GM12878 (cell line): ENCODE results near the gene KRT71. TPM values are rescaled to one million over a fixed set of nuclear protein-coding genes. Genes with fewer than 3 reads are reported as not detected.

ENCODE experiments used
- ATAC-seq: fragments of 200-7000 bp; cut with Tn5 transposase; 3 replicates; pipeline ENCODE4 v1.9.1; 2020; ENCODE audit warnings: mild to moderate bottlenecking, moderate library complexity
- BruUV-seq: library from RNA; stranded (reverse); fragments of 400-500 nt; replicated peaks from 2 replicates; lab custom pipeline; 2021; lab: Mats Ljungman, UMichigan
- CTCF ChIA-PET: fragments of 300-600 bp; sonication (Branson Sonifier 250); formaldehyde crosslinking; extraction: SDS; loops from one replicate; lab custom pipeline; 2021; ENCODE audit warnings: inconsistent platforms; lab: Yijun Ruan, JAX
- POLR2A ChIA-PET: fragments of 350-600 bp; formaldehyde crosslinking; extraction: SDS; loops from one replicate; lab custom pipeline; 2021; ENCODE audit warnings: inconsistent platforms; lab: Charles Lee
- RAD21 ChIA-PET: fragments of 300-600 bp; sonication (Branson Sonifier 250); formaldehyde crosslinking; loops from one replicate; lab custom pipeline; 2023; ENCODE audit warnings: antibody characterized with exemption; ENCODE audit not compliant: unreplicated experiment; lab: Charles Lee
- SMC1A ChIA-PET: fragments of 300-600 bp; sonication (Branson Sonifier 250); formaldehyde crosslinking; loops from one replicate; lab custom pipeline; 2023; ENCODE audit not compliant: unreplicated experiment, uncharacterized antibody; lab: Charles Lee
- DNase-seq: peaks from one replicate; pipeline ENCODE4 v3.0.0-alpha.2; 2011; ENCODE audit warnings: low read depth, low spot score
- FAIRE-seq: peaks from 3 replicates; lab custom pipeline; 2011; peaks lifted over from hg19 to GRCh38; lab: Jason Lieb, UNC
- H2AFZ ChIP-seq: 2 replicates; pipeline ENCODE4 v1.6.0; 2011; ENCODE audit warnings: low read depth, low read length, control low read depth; ENCODE audit not compliant: control insufficient read depth
- H3K27ac ChIP-seq: 2 replicates; pipeline ENCODE4 v1.5.1; 2011; ENCODE audit warnings: control low read depth; ENCODE audit not compliant: control insufficient read depth, insufficient read depth
- H3K27me3 ChIP-seq, 2 experiments: replicated peaks in 1 of 2; 2 replicates each; pipeline versions ENCODE4 v1.6.0 to v1.6.1; 2011; ENCODE audit warnings: low read length in 1 of 2; ENCODE audit not compliant: control insufficient read depth in 2 of 2, insufficient read depth in 2 of 2
- H3K36me3 ChIP-seq, 2 experiments: 2 replicates each; pipeline ENCODE4 v1.5.1; 2011; ENCODE audit warnings: low read length in 1 of 2; ENCODE audit not compliant: control insufficient read depth in 2 of 2, insufficient read depth in 2 of 2
- H3K4me1 ChIP-seq: 2 replicates; pipeline ENCODE4 v1.6.1; 2011; ENCODE audit warnings: mild to moderate bottlenecking, low read length, moderate library complexity, mixed read lengths; ENCODE audit not compliant: control insufficient read depth, insufficient read depth
- H3K4me2 ChIP-seq: 2 replicates; pipeline ENCODE4 v1.6.0; 2011; ENCODE audit warnings: control low read depth; ENCODE audit not compliant: control insufficient read depth, insufficient read depth
- H3K4me3 ChIP-seq: fragments of 200-600 bp; sonication (generic); 2 replicates; pipeline ENCODE4 v1.5.1; 2016
- H3K79me2 ChIP-seq: 2 replicates; pipeline ENCODE4 v1.6.0; 2011; ENCODE audit warnings: low read length; ENCODE audit not compliant: control insufficient read depth, insufficient read depth
- H3K9ac ChIP-seq: 2 replicates; pipeline ENCODE4 v1.8.0; 2011; ENCODE audit warnings: low read length, control low read depth, mixed read lengths; ENCODE audit not compliant: control insufficient read depth, insufficient read depth
- H3K9me3 ChIP-seq: replicated peaks from 3 replicates; pipeline ENCODE4 v1.5.1; 2011; ENCODE audit warnings: mild to moderate bottlenecking, low read length; ENCODE audit not compliant: control insufficient read depth, insufficient read depth
- H4K20me1 ChIP-seq: 2 replicates; pipeline ENCODE4 v1.6.0; 2011; ENCODE audit not compliant: control insufficient read depth, insufficient read depth
- CHD1 ChIP-seq: IDR thresholded peaks from 2 replicates; pipeline ENCODE4 v1.6.1; 2012; ENCODE audit warnings: low read depth, low read length, improper control_type of control experiment
- DPF2 ChIP-seq: fragments of 450-650 bp; IDR thresholded peaks from 2 replicates; pipeline ENCODE4 v1.6.1; 2017; ENCODE audit warnings: mild to moderate bottlenecking
- EED ChIP-seq: sonication (generic); IDR thresholded peaks from 2 replicates; pipeline ENCODE4 v1.6.1; 2016; ENCODE audit warnings: antibody characterized with exemption, low read depth
- ESRRA ChIP-seq: IDR thresholded peaks from 2 replicates; pipeline ENCODE4 v1.6.1; 2012; ENCODE audit warnings: mild to moderate bottlenecking, low read length, improper control_type of control experiment
- GABPA ChIP-seq: IDR thresholded peaks from 2 replicates; pipeline ENCODE4 v1.6.1; 2014; ENCODE audit warnings: antibody characterized with exemption, low read depth, mild to moderate bottlenecking, inconsistent platforms
- MEF2A ChIP-seq: IDR thresholded peaks from 2 replicates; pipeline ENCODE4 v1.6.1; 2011; ENCODE audit warnings: low read depth, mild to moderate bottlenecking, low read length, moderate library complexity; ENCODE audit not compliant: insufficient read depth
- MEF2B ChIP-seq: fragments of 450-650 bp; IDR thresholded peaks from 2 replicates; pipeline ENCODE4 v1.6.1; 2018; ENCODE audit warnings: mild to moderate bottlenecking, moderate library complexity; ENCODE audit not compliant: partially characterized antibody, poor library complexity, severe bottlenecking
- MTA3 ChIP-seq: IDR thresholded peaks from 2 replicates; pipeline ENCODE4 v1.6.1; 2012; ENCODE audit warnings: low read length, inconsistent platforms, borderline replicate concordance
- PAX8 ChIP-seq: fragments of 450-650 bp; IDR thresholded peaks from 2 replicates; pipeline ENCODE4 v1.6.1; 2017; ENCODE audit warnings: mild to moderate bottlenecking, moderate library complexity
- RELA ChIP-seq: fragments of 450-650 bp; IDR thresholded peaks from 2 replicates; pipeline ENCODE4 v1.8.0; 2014; ENCODE audit warnings: borderline replicate concordance; ENCODE audit not compliant: partially characterized antibody
- SMAD5 ChIP-seq: IDR thresholded peaks from 2 replicates; pipeline ENCODE4 v1.6.1; 2016; ENCODE audit warnings: antibody characterized with exemption, low read depth
- SMC3 ChIP-seq: IDR thresholded peaks from 2 replicates; pipeline ENCODE4 v1.6.1; 2011; ENCODE audit warnings: low read length, improper control_type of control experiment, borderline replicate concordance
- SPI1 ChIP-seq: IDR thresholded peaks from 2 replicates; pipeline ENCODE4 v1.6.1; 2011; ENCODE audit warnings: low read depth, mild to moderate bottlenecking, low read length, moderate library complexity, borderline replicate concordance; ENCODE audit not compliant: insufficient read depth
- WRNIP1 ChIP-seq: IDR thresholded peaks from 2 replicates; pipeline ENCODE4 v1.6.1; 2011; ENCODE audit warnings: low read depth, low read length, improper control_type of control experiment, borderline replicate concordance
- WGBS: methylation state at CpG from one replicate; pipeline ENCODE4 v1.1.6; 2016; ENCODE audit warnings: low lambda C conversion rate; ENCODE audit not compliant: insufficient replicate concordance, insufficient coverage; ENCODE audit errors: missing lambda C conversion rate; 5-methylcytosine and 5-hydroxymethylcytosine counted together
- in situ Hi-C: fragments of 300-500 bp; cut with MboI; formaldehyde crosslinking; loops from 9 replicates; pipeline ENCODE4 v1.14.3; 2018; ENCODE audit warnings: mixed read lengths
- intact Hi-C: fragments of 100-400 bp; cut with micrococcal nuclease; formaldehyde crosslinking; loops from one replicate; pipeline ENCODE4 v1.14.2; 2022; ENCODE audit not compliant: unreplicated experiment
- polyA plus RNA-seq, 11 experiments: library from polyadenylated mRNA; depleted of rRNA in 4 of 11; unstranded in 6 of 11; stranded (reverse) in 5 of 11; fragments of >200 nt; fragmentation: Nextera tagmentation in 4 of 11; fragmentation: Illumina TruSeq in 1 of 11; extraction: Ambion mirVana in 4 of 11; extraction: Trizol in 1 of 11; gene quantifications; 1 replicate in 1 of 11; 2 replicates in 10 of 11; pipeline versions ENCODE4 v1.2.1 to v1.2.3, GENCODE V29; 2011 to 2016; ENCODE audit warnings: inconsistent platforms in 2 of 11, missing spikeins in 2 of 11, low read depth in 1 of 11
- total RNA-seq, 4 experiments: library from RNA; depleted of rRNA in 3 of 4; stranded (reverse); fragments of >200 nt in 3 of 4; fragmentation: Illumina TruSeq in 1 of 4; extraction: Trizol in 1 of 4; gene quantifications; 2 replicates each; pipeline versions ENCODE4 v1.2.1 to v1.2.3, GENCODE V29; 2013 to 2021
- TF ChIP-seq, protein P1 (sequence below), 3 experiments: IDR thresholded peaks in 2 of 3; conservative IDR thresholded peaks in 1 of 3; 2 replicates each; pipeline ENCODE4 v1.5.1; 2011; ENCODE audit warnings: low read depth in 3 of 3, low read length in 3 of 3, mild to moderate bottlenecking in 3 of 3, control low read depth in 2 of 3, moderate library complexity in 2 of 3, inconsistent platforms in 1 of 3, mixed read lengths in 1 of 3; ENCODE audit not compliant: control insufficient read depth in 2 of 3, insufficient read depth in 1 of 3; ENCODE audit errors: extremely low read depth in 1 of 3
- TF ChIP-seq, protein P2 (sequence below): fragments of 450-650 bp; IDR thresholded peaks from 2 replicates; pipeline ENCODE4 v1.6.1; 2017; ENCODE audit warnings: borderline replicate concordance
- TF ChIP-seq, protein P3 (sequence below): fragments of 450-650 bp; IDR thresholded peaks from 2 replicates; pipeline ENCODE4 v1.6.1; 2014; ENCODE audit warnings: mild to moderate bottlenecking

The KRT71 gene
- total and polyA plus RNA-seq, 10 of the 15 experiments (the other 5 are each of a cell fraction or from before 2014, with no cell fraction given), result not detected

DNA sequence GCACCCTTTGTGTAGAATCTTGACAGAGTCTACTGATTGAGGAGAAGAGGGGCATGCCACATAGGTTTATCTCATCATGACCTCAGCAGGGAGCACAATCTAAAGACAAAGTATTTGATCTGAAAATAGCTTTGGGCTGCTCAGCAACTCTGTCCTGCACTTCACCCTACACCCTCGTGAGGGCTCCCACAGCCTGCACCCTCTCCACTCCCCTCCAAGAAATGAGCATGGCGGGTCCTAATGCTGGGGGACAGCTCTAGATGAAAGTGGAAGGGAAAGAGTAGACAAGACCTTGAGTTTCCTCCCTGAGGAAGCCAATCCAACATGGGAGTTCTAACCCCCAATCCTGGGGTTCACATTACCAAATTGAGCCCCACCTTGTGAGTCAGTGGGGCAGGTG is 22.0 kb downstream of the KRT71 start:
- in situ Hi-C loops, result no loop called here
- no peaks in the 10 kb centered on the region for H3K4me1 ChIP-seq
- ChIA-PET SMC1A (no interaction called here), CTCF (interaction anchor here (1.2 kb wide), 1 partner anchor 10 kb away, joined by 4 read pairs; no protein-coding TSS in a partner anchor), POLR2A (no interaction called here), RAD21 (no interaction called here)
- no peak overlapping the region for H3K27ac ChIP-seq
- no peak overlapping the region for H3K9ac ChIP-seq
- no peak for DNase-seq
- WGBS, result 0% methylated on average over 2 of the region's 2 CpGs
- H3K9me3 ChIP-seq, result no peaks in the 10 kb centered on the region
- no TSS peak for BruUV-seq
- intact Hi-C loops, result no loop called here
- no peak overlapping the region for H3K4me2 ChIP-seq
- ATAC-seq, result no peak
- FAIRE-seq, result no peak
- H4K20me1 ChIP-seq, result no peaks in the 10 kb centered on the region
- no peak for TF ChIP-seq CHD1
- TF ChIP-seq SMC3, result no peak
- TF ChIP-seq PAX8, result no peak
- no peak for TF ChIP-seq MEF2A
- TF ChIP-seq MTA3, result no peak
- TF ChIP-seq, protein P1, sequence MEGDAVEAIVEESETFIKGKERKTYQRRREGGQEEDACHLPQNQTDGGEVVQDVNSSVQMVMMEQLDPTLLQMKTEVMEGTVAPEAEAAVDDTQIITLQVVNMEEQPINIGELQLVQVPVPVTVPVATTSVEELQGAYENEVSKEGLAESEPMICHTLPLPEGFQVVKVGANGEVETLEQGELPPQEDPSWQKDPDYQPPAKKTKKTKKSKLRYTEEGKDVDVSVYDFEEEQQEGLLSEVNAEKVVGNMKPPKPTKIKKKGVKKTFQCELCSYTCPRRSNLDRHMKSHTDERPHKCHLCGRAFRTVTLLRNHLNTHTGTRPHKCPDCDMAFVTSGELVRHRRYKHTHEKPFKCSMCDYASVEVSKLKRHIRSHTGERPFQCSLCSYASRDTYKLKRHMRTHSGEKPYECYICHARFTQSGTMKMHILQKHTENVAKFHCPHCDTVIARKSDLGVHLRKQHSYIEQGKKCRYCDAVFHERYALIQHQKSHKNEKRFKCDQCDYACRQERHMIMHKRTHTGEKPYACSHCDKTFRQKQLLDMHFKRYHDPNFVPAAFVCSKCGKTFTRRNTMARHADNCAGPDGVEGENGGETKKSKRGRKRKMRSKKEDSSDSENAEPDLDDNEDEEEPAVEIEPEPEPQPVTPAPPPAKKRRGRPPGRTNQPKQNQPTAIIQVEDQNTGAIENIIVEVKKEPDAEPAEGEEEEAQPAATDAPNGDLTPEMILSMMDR (IDR thresholded peaks at IDR 0.05 in 2 of 3, conservative IDR thresholded peaks at IDR 0.05 in 1 of 3; ENCODE audit: control insufficient read depth in 2 of 3, extremely low read depth in 1 of 3, insufficient read depth in 1 of 3, low read depth in 3 of 3, low read length in 3 of 3), result no peak
- no peak for TF ChIP-seq RELA
- TF ChIP-seq SMAD5, result no peak
- TF ChIP-seq EED, result no peak
- no peak for TF ChIP-seq MEF2B
- no peak for TF ChIP-seq GABPA
- no peak for TF ChIP-seq ESRRA
- TF ChIP-seq DPF2, result no peak
- no peak for TF ChIP-seq WRNIP1
- TF ChIP-seq, protein P2, sequence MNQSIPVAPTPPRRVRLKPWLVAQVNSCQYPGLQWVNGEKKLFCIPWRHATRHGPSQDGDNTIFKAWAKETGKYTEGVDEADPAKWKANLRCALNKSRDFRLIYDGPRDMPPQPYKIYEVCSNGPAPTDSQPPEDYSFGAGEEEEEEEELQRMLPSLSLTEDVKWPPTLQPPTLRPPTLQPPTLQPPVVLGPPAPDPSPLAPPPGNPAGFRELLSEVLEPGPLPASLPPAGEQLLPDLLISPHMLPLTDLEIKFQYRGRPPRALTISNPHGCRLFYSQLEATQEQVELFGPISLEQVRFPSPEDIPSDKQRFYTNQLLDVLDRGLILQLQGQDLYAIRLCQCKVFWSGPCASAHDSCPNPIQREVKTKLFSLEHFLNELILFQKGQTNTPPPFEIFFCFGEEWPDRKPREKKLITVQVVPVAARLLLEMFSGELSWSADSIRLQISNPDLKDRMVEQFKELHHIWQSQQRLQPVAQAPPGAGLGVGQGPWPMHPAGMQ, result no peak
- TF ChIP-seq SPI1, result no peak
- TF ChIP-seq, protein P3, sequence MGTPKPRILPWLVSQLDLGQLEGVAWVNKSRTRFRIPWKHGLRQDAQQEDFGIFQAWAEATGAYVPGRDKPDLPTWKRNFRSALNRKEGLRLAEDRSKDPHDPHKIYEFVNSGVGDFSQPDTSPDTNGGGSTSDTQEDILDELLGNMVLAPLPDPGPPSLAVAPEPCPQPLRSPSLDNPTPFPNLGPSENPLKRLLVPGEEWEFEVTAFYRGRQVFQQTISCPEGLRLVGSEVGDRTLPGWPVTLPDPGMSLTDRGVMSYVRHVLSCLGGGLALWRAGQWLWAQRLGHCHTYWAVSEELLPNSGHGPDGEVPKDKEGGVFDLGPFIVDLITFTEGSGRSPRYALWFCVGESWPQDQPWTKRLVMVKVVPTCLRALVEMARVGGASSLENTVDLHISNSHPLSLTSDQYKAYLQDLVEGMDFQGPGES, result no peak
- H3K4me3 ChIP-seq, result no peak overlapping the region
- peaks cover 0 to 2% of the 10 kb centered on the region in 2 experiments; a peak in 2 of 4 replicates for H3K27me3 ChIP-seq
- no peak overlapping the region for H2AFZ ChIP-seq
- no peaks in the 10 kb centered on the region for H3K79me2 ChIP-seq
- H3K36me3 ChIP-seq, result no peaks in the 10 kb centered on the region
